GM12878 (cell line): ENCODE results near the gene TSC22D1. TPM values are rescaled to one million over a fixed set of nuclear protein-coding genes. Genes with fewer than 3 reads are reported as not detected.

Experiments used
- ATAC-seq: fragments of 200-7000 bp; cut with Tn5 transposase; 3 replicates; pipeline ENCODE4 v1.9.1; 2020; ENCODE audit warnings: mild to moderate bottlenecking, moderate library complexity
- BruUV-seq: library from RNA; stranded (reverse); fragments of 400-500 nt; replicated peaks from 2 replicates; lab custom pipeline; 2021; lab: Mats Ljungman, UMichigan
- CTCF ChIA-PET: fragments of 300-600 bp; sonication (Branson Sonifier 250); formaldehyde crosslinking; extraction: SDS; loops from one replicate; lab custom pipeline; 2021; ENCODE audit warnings: inconsistent platforms; lab: Yijun Ruan, JAX
- POLR2A ChIA-PET: fragments of 350-600 bp; formaldehyde crosslinking; extraction: SDS; loops from one replicate; lab custom pipeline; 2021; ENCODE audit warnings: inconsistent platforms; lab: Charles Lee
- RAD21 ChIA-PET: fragments of 300-600 bp; sonication (Branson Sonifier 250); formaldehyde crosslinking; loops from one replicate; lab custom pipeline; 2023; ENCODE audit warnings: antibody characterized with exemption; ENCODE audit not compliant: unreplicated experiment; lab: Charles Lee
- SMC1A ChIA-PET: fragments of 300-600 bp; sonication (Branson Sonifier 250); formaldehyde crosslinking; loops from one replicate; lab custom pipeline; 2023; ENCODE audit not compliant: unreplicated experiment, uncharacterized antibody; lab: Charles Lee
- DNase-seq: peaks from one replicate; pipeline ENCODE4 v3.0.0-alpha.2; 2011; ENCODE audit warnings: low read depth, low spot score
- FAIRE-seq: peaks from 3 replicates; lab custom pipeline; 2011; peaks lifted over from hg19 to GRCh38; lab: Jason Lieb, UNC
- H2AFZ ChIP-seq: 2 replicates; pipeline ENCODE4 v1.6.0; 2011; ENCODE audit warnings: low read depth, low read length, control low read depth; ENCODE audit not compliant: control insufficient read depth
- H3K27ac ChIP-seq: 2 replicates; pipeline ENCODE4 v1.5.1; 2011; ENCODE audit warnings: control low read depth; ENCODE audit not compliant: control insufficient read depth, insufficient read depth
- H3K27me3 ChIP-seq, 2 experiments: replicated peaks in 1 of 2; 2 replicates each; pipeline versions ENCODE4 v1.6.0 to v1.6.1; 2011; ENCODE audit warnings: low read length in 1 of 2; ENCODE audit not compliant: control insufficient read depth in 2 of 2, insufficient read depth in 2 of 2
- H3K36me3 ChIP-seq, 2 experiments: 2 replicates each; pipeline ENCODE4 v1.5.1; 2011; ENCODE audit warnings: low read length in 1 of 2; ENCODE audit not compliant: control insufficient read depth in 2 of 2, insufficient read depth in 2 of 2
- H3K4me1 ChIP-seq: 2 replicates; pipeline ENCODE4 v1.6.1; 2011; ENCODE audit warnings: mild to moderate bottlenecking, low read length, moderate library complexity, mixed read lengths; ENCODE audit not compliant: control insufficient read depth, insufficient read depth
- H3K4me2 ChIP-seq: 2 replicates; pipeline ENCODE4 v1.6.0; 2011; ENCODE audit warnings: control low read depth; ENCODE audit not compliant: control insufficient read depth, insufficient read depth
- H3K4me3 ChIP-seq: fragments of 200-600 bp; sonication (generic); 2 replicates; pipeline ENCODE4 v1.5.1; 2016
- H3K79me2 ChIP-seq: 2 replicates; pipeline ENCODE4 v1.6.0; 2011; ENCODE audit warnings: low read length; ENCODE audit not compliant: control insufficient read depth, insufficient read depth
- H3K9ac ChIP-seq: 2 replicates; pipeline ENCODE4 v1.8.0; 2011; ENCODE audit warnings: low read length, control low read depth, mixed read lengths; ENCODE audit not compliant: control insufficient read depth, insufficient read depth
- H3K9me3 ChIP-seq: replicated peaks from 3 replicates; pipeline ENCODE4 v1.5.1; 2011; ENCODE audit warnings: mild to moderate bottlenecking, low read length; ENCODE audit not compliant: control insufficient read depth, insufficient read depth
- H4K20me1 ChIP-seq: 2 replicates; pipeline ENCODE4 v1.6.0; 2011; ENCODE audit not compliant: control insufficient read depth, insufficient read depth
- BCL11A ChIP-seq: IDR thresholded peaks from 2 replicates; pipeline ENCODE4 v1.6.1; 2011; ENCODE audit warnings: low read depth, low read length
- BRCA1 ChIP-seq: IDR thresholded peaks from 2 replicates; pipeline ENCODE4 v1.6.1; 2011; ENCODE audit warnings: low read depth, low read length, improper control_type of control experiment
- CBX5 ChIP-seq: sonication (generic); IDR thresholded peaks from 2 replicates; pipeline ENCODE4 v1.6.1; 2016; ENCODE audit warnings: low read depth, moderate library complexity, mild to moderate bottlenecking, inconsistent platforms
- CREM ChIP-seq: IDR thresholded peaks from 2 replicates; pipeline ENCODE4 v1.6.1; 2014; ENCODE audit warnings: antibody characterized with exemption, low read depth
- JUNB ChIP-seq: IDR thresholded peaks from 2 replicates; pipeline ENCODE4 v1.6.1; 2016; ENCODE audit warnings: antibody characterized with exemption, mild to moderate bottlenecking
- LARP7 ChIP-seq: fragments of 450-650 bp; IDR thresholded peaks from 2 replicates; pipeline ENCODE4 v1.6.1; 2017; ENCODE audit warnings: mild to moderate bottlenecking
- TAF1 ChIP-seq: IDR thresholded peaks from 2 replicates; pipeline ENCODE4 v1.6.1; 2011; ENCODE audit warnings: mild to moderate bottlenecking, low read depth, low read length, borderline replicate concordance
- TCF12 ChIP-seq: IDR thresholded peaks from 2 replicates; pipeline ENCODE4 v1.6.1; 2011; ENCODE audit warnings: low read depth, mild to moderate bottlenecking, low read length
- WGBS: methylation state at CpG from one replicate; pipeline ENCODE4 v1.1.6; 2016; ENCODE audit warnings: low lambda C conversion rate; ENCODE audit not compliant: insufficient replicate concordance, insufficient coverage; ENCODE audit errors: missing lambda C conversion rate; 5-methylcytosine and 5-hydroxymethylcytosine counted together
- in situ Hi-C: fragments of 300-500 bp; cut with MboI; formaldehyde crosslinking; loops from 9 replicates; pipeline ENCODE4 v1.14.3; 2018; ENCODE audit warnings: mixed read lengths
- intact Hi-C: fragments of 100-400 bp; cut with micrococcal nuclease; formaldehyde crosslinking; loops from one replicate; pipeline ENCODE4 v1.14.2; 2022; ENCODE audit not compliant: unreplicated experiment
- polyA plus RNA-seq, 11 experiments: library from polyadenylated mRNA; depleted of rRNA in 4 of 11; unstranded in 6 of 11; stranded (reverse) in 5 of 11; fragments of >200 nt; fragmentation: Nextera tagmentation in 4 of 11; fragmentation: Illumina TruSeq in 1 of 11; extraction: Ambion mirVana in 4 of 11; extraction: Trizol in 1 of 11; gene quantifications; 1 replicate in 1 of 11; 2 replicates in 10 of 11; pipeline versions ENCODE4 v1.2.1 to v1.2.3, GENCODE V29; 2011 to 2016; ENCODE audit warnings: inconsistent platforms in 2 of 11, missing spikeins in 2 of 11, low read depth in 1 of 11
- total RNA-seq, 4 experiments: library from RNA; depleted of rRNA in 3 of 4; stranded (reverse); fragments of >200 nt in 3 of 4; fragmentation: Illumina TruSeq in 1 of 4; extraction: Trizol in 1 of 4; gene quantifications; 2 replicates each; pipeline versions ENCODE4 v1.2.1 to v1.2.3, GENCODE V29; 2013 to 2021
- TF ChIP-seq, protein P1 (sequence below): fragments of 450-650 bp; IDR thresholded peaks from 2 replicates; pipeline ENCODE4 v1.6.1; 2016; ENCODE audit warnings: mild to moderate bottlenecking

TSC22D1 gene
- total and polyA plus RNA-seq, 10 of the 15 experiments (the other 5 are each of a cell fraction or from before 2014, with no cell fraction given): 0.37 to 15.7 (median 7.5) TPM

GRCh38 chr13:44426461-44426860 is 149.7 kb downstream of the TSC22D1 start (continued):
- TF ChIP-seq TCF12 (no peak), CBX5 (no peak), CREM (no peak)
- TF ChIP-seq, protein P1, sequence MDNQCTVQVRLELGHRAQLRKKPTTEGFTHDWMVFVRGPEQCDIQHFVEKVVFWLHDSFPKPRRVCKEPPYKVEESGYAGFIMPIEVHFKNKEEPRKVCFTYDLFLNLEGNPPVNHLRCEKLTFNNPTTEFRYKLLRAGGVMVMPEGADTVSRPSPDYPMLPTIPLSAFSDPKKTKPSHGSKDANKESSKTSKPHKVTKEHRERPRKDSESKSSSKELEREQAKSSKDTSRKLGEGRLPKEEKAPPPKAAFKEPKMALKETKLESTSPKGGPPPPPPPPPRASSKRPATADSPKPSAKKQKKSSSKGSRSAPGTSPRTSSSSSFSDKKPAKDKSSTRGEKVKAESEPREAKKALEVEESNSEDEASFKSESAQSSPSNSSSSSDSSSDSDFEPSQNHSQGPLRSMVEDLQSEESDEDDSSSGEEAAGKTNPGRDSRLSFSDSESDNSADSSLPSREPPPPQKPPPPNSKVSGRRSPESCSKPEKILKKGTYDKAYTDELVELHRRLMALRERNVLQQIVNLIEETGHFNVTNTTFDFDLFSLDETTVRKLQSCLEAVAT: no peak

DNA sequence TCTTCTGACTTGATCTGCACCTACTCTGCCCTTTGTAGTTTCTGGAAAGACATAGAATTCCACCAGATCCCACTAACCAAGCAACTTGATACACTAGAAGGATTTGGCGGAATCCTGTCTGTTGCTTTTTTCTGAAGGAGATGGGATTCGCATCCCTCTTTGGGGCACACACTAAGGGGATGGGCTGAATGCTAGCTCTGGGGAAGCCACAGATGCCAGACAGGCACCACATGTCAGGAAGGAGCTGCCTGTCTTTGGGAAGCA is 150.4 kb downstream of the TSC22D1 start:
- Histone ChIP-seq H3K27ac (no peak overlapping the region), H3K4me3 (no peak overlapping the region), H3K36me3 (no peaks in the 10 kb centered on the region), H2AFZ (no peak overlapping the region), H3K4me1 (no peaks in the 10 kb centered on the region), H3K9me3 (no peaks in the 10 kb centered on the region)
- no TSS peak for BruUV-seq
- no peak for DNase-seq
- in situ Hi-C loops: no loop called here
- CTCF ChIA-PET: no interaction called here
- WGBS: 92% methylated on average over 2 of the region's 2 CpGs
- SMC1A ChIA-PET: no interaction called here
- ATAC-seq: no peak
- FAIRE-seq: no peak
- TF ChIP-seq BCL11A (no peak), LARP7 (no peak), BRCA1 (no peak), TAF1 (no peak), JUNB (no peak)
- TF ChIP-seq, all 136 proteins: peak for 0
- Histone ChIP-seq H4K20me1 (no peaks in the 10 kb centered on the region), H3K4me2 (no peak overlapping the region), H3K27me3 (peaks cover 0 to 5% of the 10 kb centered on the region in 2 experiments; a peak in 2 of 4 replicates), H3K9ac (no peak overlapping the region), H3K79me2 (no peaks in the 10 kb centered on the region)
- RAD21 ChIA-PET: interaction anchor here (0.6 kb wide), 1 partner anchor 15 kb away, joined by 3 read pairs; no protein-coding TSS in a partner anchor
- POLR2A ChIA-PET: no interaction called here
- intact Hi-C loops: no loop called here
